ENCODE results near the gene HMGCS1. TPM values are rescaled to one million over a fixed set of nuclear protein-coding genes. Genes with fewer than 3 reads are reported as not detected.

The HMGCS1 gene
- total RNA-seq, 1 experiment from 2014 or later: 52.8 TPM

DNA sequence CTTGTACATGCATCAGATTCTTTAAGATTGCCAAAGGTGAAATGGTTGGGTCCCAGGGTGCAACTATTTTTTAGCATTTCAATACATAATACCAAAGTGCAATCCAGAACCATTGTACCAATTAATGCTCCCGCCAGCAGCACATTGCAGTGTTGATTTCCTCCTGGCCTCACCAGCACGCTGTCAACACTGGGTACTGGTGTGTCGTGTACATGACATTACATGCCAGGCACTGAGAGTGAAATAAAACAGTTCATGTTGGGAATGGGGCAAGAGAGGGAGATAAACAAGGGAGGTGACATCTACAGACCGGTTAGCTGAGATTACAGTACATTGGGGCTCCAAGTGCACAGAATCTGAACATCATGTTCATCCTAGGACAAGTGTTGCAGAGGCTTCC lies 37.8 kb downstream of the HMGCS1 start:
- H3K9me2 ChIP-seq (ENCODE audit: insufficient read depth): no peaks in the 10 kb centered on the region
- no peaks in the 10 kb centered on the region for H3K4me1 ChIP-seq (ENCODE audit: control insufficient read depth in 1 of 2, insufficient read depth in 2 of 2, low read length in 2 of 2)
- no peaks in the 10 kb centered on the region for H3K9me3 ChIP-seq (ENCODE audit: control insufficient read depth in 1 of 2, insufficient read depth in 1 of 2, low read depth in 1 of 2, low read length in 2 of 2)
- H3K27ac ChIP-seq (ENCODE audit: low read depth, low read length): no peak overlapping the region
- H3K4me2 ChIP-seq (ENCODE audit: low read length): no peak overlapping the region
- intact Hi-C loops (cut with micrococcal nuclease): no loop called here
- BruUV-seq (replicated peaks): no TSS peak
- no peaks in the 10 kb centered on the region for H3K79me2 ChIP-seq (ENCODE audit: insufficient read depth, low read length)
- no peak for TF ChIP-seq ELF1 (IDR thresholded peaks at IDR 0.05; ENCODE audit: borderline replicate concordance, low read depth)
- TF ChIP-seq EGR1 (IDR thresholded peaks at IDR 0.05; ENCODE audit: low read depth): no peak
- no peak for TF ChIP-seq EZH2phosphoT487 (IDR thresholded peaks at IDR 0.05; ENCODE audit: borderline replicate concordance)
- TF ChIP-seq SP1 (IDR thresholded peaks at IDR 0.05; ENCODE audit: low read depth): no peak
- no peak for TF ChIP-seq FOSL1 (IDR thresholded peaks at IDR 0.05; ENCODE audit: low read depth)
- no peak for TF ChIP-seq POLR2AphosphoS5 (IDR thresholded peaks at IDR 0.05; ENCODE audit: low read depth, low read length)
- TF ChIP-seq, protein P1, sequence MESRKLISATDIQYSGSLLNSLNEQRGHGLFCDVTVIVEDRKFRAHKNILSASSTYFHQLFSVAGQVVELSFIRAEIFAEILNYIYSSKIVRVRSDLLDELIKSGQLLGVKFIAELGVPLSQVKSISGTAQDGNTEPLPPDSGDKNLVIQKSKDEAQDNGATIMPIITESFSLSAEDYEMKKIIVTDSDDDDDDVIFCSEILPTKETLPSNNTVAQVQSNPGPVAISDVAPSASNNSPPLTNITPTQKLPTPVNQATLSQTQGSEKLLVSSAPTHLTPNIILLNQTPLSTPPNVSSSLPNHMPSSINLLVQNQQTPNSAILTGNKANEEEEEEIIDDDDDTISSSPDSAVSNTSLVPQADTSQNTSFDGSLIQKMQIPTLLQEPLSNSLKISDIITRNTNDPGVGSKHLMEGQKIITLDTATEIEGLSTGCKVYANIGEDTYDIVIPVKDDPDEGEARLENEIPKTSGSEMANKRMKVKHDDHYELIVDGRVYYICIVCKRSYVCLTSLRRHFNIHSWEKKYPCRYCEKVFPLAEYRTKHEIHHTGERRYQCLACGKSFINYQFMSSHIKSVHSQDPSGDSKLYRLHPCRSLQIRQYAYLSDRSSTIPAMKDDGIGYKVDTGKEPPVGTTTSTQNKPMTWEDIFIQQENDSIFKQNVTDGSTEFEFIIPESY (IDR thresholded peaks at IDR 0.05; ENCODE audit: extremely low read depth, insufficient replicate concordance, low read length): no peak
- no peak for TF ChIP-seq ZFX (IDR thresholded peaks at IDR 0.05)
- TF ChIP-seq YY1 (IDR thresholded peaks at IDR 0.05; ENCODE audit: extremely low read depth, insufficient replicate concordance, low read depth, low read length): no peak
- TF ChIP-seq, protein P2, sequence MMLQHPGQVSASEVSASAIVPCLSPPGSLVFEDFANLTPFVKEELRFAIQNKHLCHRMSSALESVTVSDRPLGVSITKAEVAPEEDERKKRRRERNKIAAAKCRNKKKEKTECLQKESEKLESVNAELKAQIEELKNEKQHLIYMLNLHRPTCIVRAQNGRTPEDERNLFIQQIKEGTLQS (IDR thresholded peaks at IDR 0.05): no peak
- TF ChIP-seq ZNF274 (IDR thresholded peaks at IDR 0.05; ENCODE audit: low read depth, low read length): no peak
- TF ChIP-seq SRF (IDR thresholded peaks at IDR 0.05; ENCODE audit: low read depth): no peak
- H3K36me3 ChIP-seq (ENCODE audit: control insufficient read depth in 1 of 2, insufficient read depth in 2 of 2, low read length in 2 of 2): no peaks in the 10 kb centered on the region
- CTCF ChIA-PET: no interaction called here
- DNase-seq (ENCODE audit: low read depth, low spot score) (no peak), ATAC-seq (no peak)
- H3K27me3 ChIP-seq (ENCODE audit: insufficient read depth, low read length): no peaks in the 10 kb centered on the region
- H3K9ac ChIP-seq (ENCODE audit: low read length): no peak overlapping the region
- RAD21 ChIA-PET (ENCODE audit: low non-redundant PET in 1 of 2, low total read pairs in 2 of 2, uncharacterized antibody in 2 of 2, unreplicated experiment in 2 of 2): no interaction called here
- POLR2A ChIA-PET: no interaction called here
- H3K4me3 ChIP-seq (replicated peaks in 1 of 2; ENCODE audit: low read depth in 1 of 2, low read length in 2 of 2): no peak overlapping the region
- no peaks in the 10 kb centered on the region; the same call in 1 of the 2 replicates for H4K20me1 ChIP-seq (ENCODE audit: insufficient read depth)
- no peak overlapping the region for H2AFZ ChIP-seq (ENCODE audit: low read depth, low read length, poor library complexity, severe bottlenecking)

Measured in HCT116 (cell line).